ENCODE measurements around the gene OPCML.

The OPCML gene

GRCh38 chr11:132595246-132595645, 937.1 kb downstream of the OPCML start:
- H3K27ac ChIP-seq (replicated peaks; ENCODE audit: low read length): no peak overlapping the region

GRCh38 chr11:132590986-132591385, 941.3 kb downstream of the OPCML start:
- Histone ChIP-seq H3K4me3 (ENCODE audit: low read length in 2 of 2) (no peak overlapping the region), H2BK5ac (ENCODE audit: low read length) (no peak overlapping the region), H3K9me3 (replicated peaks in 1 of 2; ENCODE audit: control insufficient read depth in 2 of 2, insufficient read depth in 1 of 2, low read depth in 1 of 2, low read length in 2 of 2) (no peaks in the 10 kb centered on the region), H3K4ac (ENCODE audit: low read length) (no peak overlapping the region), H3K23ac (ENCODE audit: low read depth, low read length, poor library complexity) (no peak overlapping the region), H3K4me2 (ENCODE audit: insufficient read depth, low read length, poor library complexity, severe bottlenecking) (no peak overlapping the region), H2BK12ac (ENCODE audit: low read length) (no peak overlapping the region), H3K9ac (ENCODE audit: low read depth, low read length, poor library complexity) (no peak overlapping the region), H3K14ac (ENCODE audit: low read length) (no peak overlapping the region), H2AFZ (ENCODE audit: low read length) (no peak overlapping the region), H2BK15ac (ENCODE audit: low read length) (no peak overlapping the region), H4K91ac (ENCODE audit: low read depth, low read length, poor library complexity) (no peak overlapping the region), H3K18ac (ENCODE audit: low read length) (no peak overlapping the region), H2BK120ac (ENCODE audit: low read depth, low read length) (no peak overlapping the region), H2AK5ac (ENCODE audit: low read depth, low read length) (no peak overlapping the region), H3K27ac (replicated peaks; ENCODE audit: low read length) (no peak overlapping the region), H3K36me3 (replicated peaks in 1 of 2; ENCODE audit: control insufficient read depth in 2 of 2, insufficient read depth in 2 of 2, low read length in 2 of 2) (no peaks in the 10 kb centered on the region), H4K8ac (ENCODE audit: low read depth, low read length) (no peak overlapping the region), H3K79me1 (ENCODE audit: low read depth, low read length) (no peaks in the 10 kb centered on the region), H3K4me1 (ENCODE audit: control insufficient read depth in 2 of 2, insufficient read depth in 1 of 2, low read depth in 1 of 2, low read length in 2 of 2) (no peaks in the 10 kb centered on the region), H3K27me3 (ENCODE audit: control insufficient read depth in 3 of 3, insufficient read depth in 3 of 3, low read depth in 1 of 3, low read length in 3 of 3) (no peaks in the 10 kb centered on the region)
- no CpG with 5 or more reads among the region's 5 CpGs for WGBS, 2 donors (ENCODE audit: extremely low coverage in 2 of 2, insufficient read length in 2 of 2, insufficient replicate concordance in 1 of 2)
- no peak for DNase-seq (ENCODE audit: low spot score)

More at GRCh38 chr11:132595246-132595645, 937.1 kb downstream of the OPCML start:
- Histone ChIP-seq H3K79me1 (ENCODE audit: low read depth, low read length) (no peaks in the 10 kb centered on the region), H3K4me1 (ENCODE audit: control insufficient read depth in 2 of 2, insufficient read depth in 1 of 2, low read depth in 1 of 2, low read length in 2 of 2) (no peaks in the 10 kb centered on the region), H4K8ac (ENCODE audit: low read depth, low read length) (no peak overlapping the region), H4K91ac (ENCODE audit: low read depth, low read length, poor library complexity) (no peak overlapping the region), H3K18ac (ENCODE audit: low read length) (no peak overlapping the region), H2BK120ac (ENCODE audit: low read depth, low read length) (no peak overlapping the region), H2BK12ac (ENCODE audit: low read length) (no peak overlapping the region), H3K4me3 (ENCODE audit: low read length in 2 of 2) (no peak overlapping the region), H3K9ac (ENCODE audit: low read depth, low read length, poor library complexity) (no peak overlapping the region), H3K36me3 (replicated peaks in 1 of 2; ENCODE audit: control insufficient read depth in 2 of 2, insufficient read depth in 2 of 2, low read length in 2 of 2) (no peaks in the 10 kb centered on the region), H3K23ac (ENCODE audit: low read depth, low read length, poor library complexity) (no peak overlapping the region), H3K9me3 (replicated peaks in 1 of 2; ENCODE audit: control insufficient read depth in 2 of 2, insufficient read depth in 1 of 2, low read depth in 1 of 2, low read length in 2 of 2) (no peaks in the 10 kb centered on the region), H3K4ac (ENCODE audit: low read length) (no peak overlapping the region), H2BK5ac (ENCODE audit: low read length) (no peak overlapping the region), H3K4me2 (ENCODE audit: insufficient read depth, low read length, poor library complexity, severe bottlenecking) (no peak overlapping the region), H3K27me3 (ENCODE audit: control insufficient read depth in 3 of 3, insufficient read depth in 3 of 3, low read depth in 1 of 3, low read length in 3 of 3) (no peaks in the 10 kb centered on the region), H2AK5ac (ENCODE audit: low read depth, low read length) (no peak overlapping the region), H2BK15ac (ENCODE audit: low read length) (no peak overlapping the region), H2AFZ (ENCODE audit: low read length) (no peak overlapping the region), H3K14ac (ENCODE audit: low read length) (no peak overlapping the region)
- no CpG with 5 or more reads among the region's 1 CpG for WGBS, 2 donors (ENCODE audit: extremely low coverage in 2 of 2, insufficient read length in 2 of 2, insufficient replicate concordance in 1 of 2)
- DNase-seq (ENCODE audit: low spot score): no peak

- Histone ChIP-seq H3K14ac (ENCODE audit: low read length) (no peak overlapping the region), H4K91ac (ENCODE audit: low read depth, low read length, poor library complexity) (no peak overlapping the region), H3K27ac (replicated peaks; ENCODE audit: low read length) (no peak overlapping the region), H3K4me3 (ENCODE audit: low read length in 2 of 2) (no peak overlapping the region), H3K9ac (ENCODE audit: low read depth, low read length, poor library complexity) (no peak overlapping the region), H3K27me3 (ENCODE audit: control insufficient read depth in 3 of 3, insufficient read depth in 3 of 3, low read depth in 1 of 3, low read length in 3 of 3) (no peaks in the 10 kb centered on the region), H3K4me1 (ENCODE audit: control insufficient read depth in 2 of 2, insufficient read depth in 1 of 2, low read depth in 1 of 2, low read length in 2 of 2) (no peaks in the 10 kb centered on the region), H3K18ac (ENCODE audit: low read length) (no peak overlapping the region), H3K23ac (ENCODE audit: low read depth, low read length, poor library complexity) (no peak overlapping the region), H4K8ac (ENCODE audit: low read depth, low read length) (no peak overlapping the region), H3K79me1 (ENCODE audit: low read depth, low read length) (no peaks in the 10 kb centered on the region), H3K9me3 (replicated peaks in 1 of 2; ENCODE audit: control insufficient read depth in 2 of 2, insufficient read depth in 1 of 2, low read depth in 1 of 2, low read length in 2 of 2) (no peaks in the 10 kb centered on the region), H2AFZ (ENCODE audit: low read length) (no peak overlapping the region), H3K4me2 (ENCODE audit: insufficient read depth, low read length, poor library complexity, severe bottlenecking) (no peak overlapping the region), H3K4ac (ENCODE audit: low read length) (no peak overlapping the region), H2BK15ac (ENCODE audit: low read length) (no peak overlapping the region), H2AK5ac (ENCODE audit: low read depth, low read length) (no peak overlapping the region), H2BK120ac (ENCODE audit: low read depth, low read length) (no peak overlapping the region), H2BK12ac (ENCODE audit: low read length) (no peak overlapping the region), H3K36me3 (replicated peaks in 1 of 2; ENCODE audit: control insufficient read depth in 2 of 2, insufficient read depth in 2 of 2, low read length in 2 of 2) (no peaks in the 10 kb centered on the region), H2BK5ac (ENCODE audit: low read length) (no peak overlapping the region)
- no peak for DNase-seq (ENCODE audit: low spot score)
- WGBS, 2 donors (ENCODE audit: extremely low coverage in 2 of 2, insufficient read length in 2 of 2, insufficient replicate concordance in 1 of 2): no CpG with 5 or more reads among the region's 7 CpGs
Observed at GRCh38 chr11:132590554-132590953, 941.7 kb downstream of the OPCML start.

GRCh38 chr11:132589791-132590190, 942.5 kb downstream of the OPCML start:
- Histone ChIP-seq H2BK120ac (ENCODE audit: low read depth, low read length) (no peak overlapping the region), H3K23ac (ENCODE audit: low read depth, low read length, poor library complexity) (no peak overlapping the region), H3K79me1 (ENCODE audit: low read depth, low read length) (no peaks in the 10 kb centered on the region), H2BK5ac (ENCODE audit: low read length) (no peak overlapping the region), H2BK15ac (ENCODE audit: low read length) (no peak overlapping the region), H3K4me2 (ENCODE audit: insufficient read depth, low read length, poor library complexity, severe bottlenecking) (no peak overlapping the region), H3K18ac (ENCODE audit: low read length) (no peak overlapping the region), H3K9ac (ENCODE audit: low read depth, low read length, poor library complexity) (no peak overlapping the region), H3K27ac (replicated peaks; ENCODE audit: low read length) (no peak overlapping the region), H2BK12ac (ENCODE audit: low read length) (no peak overlapping the region), H3K4ac (ENCODE audit: low read length) (no peak overlapping the region), H4K8ac (ENCODE audit: low read depth, low read length) (no peak overlapping the region), H2AFZ (ENCODE audit: low read length) (no peak overlapping the region), H3K27me3 (ENCODE audit: control insufficient read depth in 3 of 3, insufficient read depth in 3 of 3, low read depth in 1 of 3, low read length in 3 of 3) (no peaks in the 10 kb centered on the region), H3K4me1 (ENCODE audit: control insufficient read depth in 2 of 2, insufficient read depth in 1 of 2, low read depth in 1 of 2, low read length in 2 of 2) (no peaks in the 10 kb centered on the region), H4K91ac (ENCODE audit: low read depth, low read length, poor library complexity) (no peak overlapping the region), H3K14ac (ENCODE audit: low read length) (no peak overlapping the region), H2AK5ac (ENCODE audit: low read depth, low read length) (no peak overlapping the region), H3K4me3 (ENCODE audit: low read length in 2 of 2) (no peak overlapping the region), H3K36me3 (replicated peaks in 1 of 2; ENCODE audit: control insufficient read depth in 2 of 2, insufficient read depth in 2 of 2, low read length in 2 of 2) (no peaks in the 10 kb centered on the region), H3K9me3 (replicated peaks in 1 of 2; ENCODE audit: control insufficient read depth in 2 of 2, insufficient read depth in 1 of 2, low read depth in 1 of 2, low read length in 2 of 2) (no peaks in the 10 kb centered on the region)
- DNase-seq (ENCODE audit: low spot score): no peak
- WGBS, 2 donors (ENCODE audit: extremely low coverage in 2 of 2, insufficient read length in 2 of 2, insufficient replicate concordance in 1 of 2): no CpG with 5 or more reads among the region's 1 CpG
